Stimulated activated CD4-positive, alpha-beta T cell treated with anti-CD3 and anti-CD28 coated beads, Interleukin-4, amount 100 ng/mL, for 1 hour (primary cell): ENCODE measurements around the gene ATG16L1.

Source experiments
- DNase-seq: peaks from one replicate; pipeline ENCODE4 v3.0.0-alpha.2; 2020

Gene ATG16L1

GRCh38 chr2:233338046-233338445 is 86.6 kb downstream of the ATG16L1 start:
- no peak for DNase-seq

GRCh38 chr2:233338812-233339368 is 87.4 kb downstream of the ATG16L1 start:
- DNase-seq = no peak

GRCh38 chr2:233339427-233339826 is 88.0 kb downstream of the ATG16L1 start:
- no peak for DNase-seq

GRCh38 chr2:233341296-233341695 is 89.8 kb downstream of the ATG16L1 start:
- DNase-seq = no peak

GRCh38 chr2:233342301-233342700 is 90.8 kb downstream of the ATG16L1 start:
- DNase-seq = no peak

- DNase-seq = no peak
Observed at GRCh38 chr2:233343171-233343705, 91.8 kb downstream of the ATG16L1 start.
